Measurements from ENCODE around the gene PER2. TPM values are rescaled to one million over a fixed set of nuclear protein-coding genes. Genes with fewer than 3 reads are reported as not detected.

PER2 gene
- total RNA-seq, 1 donor from 2014 or later: 3.8 TPM

- Mint-ChIP-seq H3K9me3 (ENCODE audit: unreplicated experiment) (peaks cover 4% of the 10 kb centered on the region), H3K4me3 (ENCODE audit: unreplicated experiment) (no peak overlapping the region), H3K27me3 (ENCODE audit: unreplicated experiment) (peaks cover 3% of the 10 kb centered on the region), H3K36me3 (ENCODE audit: unreplicated experiment) (no peaks in the 10 kb centered on the region), H3K27ac (ENCODE audit: unreplicated experiment) (no peak overlapping the region), H3K4me1 (ENCODE audit: low read depth, unreplicated experiment) (no peaks in the 10 kb centered on the region)
- no peak for TF ChIP-seq CTCF (IDR thresholded peaks at IDR 0.05; ENCODE audit: partially characterized antibody, unreplicated experiment)
- no peak for DNase-seq
Observed at GRCh38 chr2:238308177-238308576, 19.8 kb upstream of the PER2 start.

- no peak for DNase-seq
- H3K4me3 Mint-ChIP-seq (ENCODE audit: unreplicated experiment): no peak overlapping the region
- TF ChIP-seq CTCF (IDR thresholded peaks at IDR 0.05; ENCODE audit: partially characterized antibody, unreplicated experiment): no peak
- no peaks in the 10 kb centered on the region for H3K4me1 Mint-ChIP-seq (ENCODE audit: low read depth, unreplicated experiment)
- H3K27me3 Mint-ChIP-seq (ENCODE audit: unreplicated experiment): peaks cover 3% of the 10 kb centered on the region
- no peaks in the 10 kb centered on the region for H3K36me3 Mint-ChIP-seq (ENCODE audit: unreplicated experiment)
- no peak overlapping the region for H3K27ac Mint-ChIP-seq (ENCODE audit: unreplicated experiment)
- H3K9me3 Mint-ChIP-seq (ENCODE audit: unreplicated experiment): peaks cover 2% of the 10 kb centered on the region
Observed at GRCh38 chr2:238306672-238306998, 18.2 kb upstream of the PER2 start.

GRCh38 chr2:238305965-238306671, 17.7 kb upstream of the PER2 start:
- TF ChIP-seq CTCF (IDR thresholded peaks at IDR 0.05; ENCODE audit: partially characterized antibody, unreplicated experiment): no peak
- Mint-ChIP-seq H3K27me3 (ENCODE audit: unreplicated experiment) (peaks cover 3% of the 10 kb centered on the region), H3K27ac (ENCODE audit: unreplicated experiment) (no peak overlapping the region), H3K4me1 (ENCODE audit: low read depth, unreplicated experiment) (no peaks in the 10 kb centered on the region), H3K36me3 (ENCODE audit: unreplicated experiment) (no peaks in the 10 kb centered on the region), H3K9me3 (ENCODE audit: unreplicated experiment) (peaks cover 2% of the 10 kb centered on the region), H3K4me3 (ENCODE audit: unreplicated experiment) (no peak overlapping the region)
- DNase-seq: no peak

- no peak for TF ChIP-seq CTCF (IDR thresholded peaks at IDR 0.05; ENCODE audit: partially characterized antibody, unreplicated experiment)
- DNase-seq: no peak
- Mint-ChIP-seq H3K27ac (ENCODE audit: unreplicated experiment) (no peak overlapping the region), H3K4me1 (ENCODE audit: low read depth, unreplicated experiment) (no peaks in the 10 kb centered on the region), H3K9me3 (ENCODE audit: unreplicated experiment) (peaks cover 2% of the 10 kb centered on the region), H3K27me3 (ENCODE audit: unreplicated experiment) (peaks cover 3% of the 10 kb centered on the region), H3K36me3 (ENCODE audit: unreplicated experiment) (no peaks in the 10 kb centered on the region), H3K4me3 (ENCODE audit: unreplicated experiment) (no peak overlapping the region)
Observed at GRCh38 chr2:238305092-238305862, 16.9 kb upstream of the PER2 start.

GRCh38 chr2:238304116-238304515, 15.7 kb upstream of the PER2 start:
- Mint-ChIP-seq H3K4me3 (ENCODE audit: unreplicated experiment) (no peak overlapping the region), H3K9me3 (ENCODE audit: unreplicated experiment) (peaks cover 1% of the 10 kb centered on the region), H3K27me3 (ENCODE audit: unreplicated experiment) (peaks cover 3% of the 10 kb centered on the region), H3K27ac (ENCODE audit: unreplicated experiment) (no peak overlapping the region), H3K36me3 (ENCODE audit: unreplicated experiment) (no peaks in the 10 kb centered on the region), H3K4me1 (ENCODE audit: low read depth, unreplicated experiment) (no peaks in the 10 kb centered on the region)
- no peak for TF ChIP-seq CTCF (IDR thresholded peaks at IDR 0.05; ENCODE audit: partially characterized antibody, unreplicated experiment)
- no peak for DNase-seq
